GM12801 (cell line): Measurements from ENCODE around the gene FAM120B.

Experiments
- CTCF ChIP-seq: IDR thresholded peaks from one replicate; pipeline ENCODE4 v1.5.1; 2011; ENCODE audit warnings: control low read depth; ENCODE audit not compliant: insufficient read length; ENCODE audit errors: extremely low read depth

Gene FAM120B

GRCh38 chr6:170306324-170307079 is at the start of gene FAM120B:
Gene FAM120B, plus strand, starts transcription at chr6:170306758. Its CDS starts 10,633 bp downstream, at chr6:170317391.
- no peak for TF ChIP-seq CTCF

GRCh38 chr6:170257376-170257775 is 49.2 kb upstream of the FAM120B start:
- no peak for TF ChIP-seq CTCF

- TF ChIP-seq CTCF = no peak
Measured at GRCh38 chr6:170258407-170258806, 48.2 kb upstream of the FAM120B start.

- no peak for TF ChIP-seq CTCF
Measured at GRCh38 chr6:170259278-170259677, 47.3 kb upstream of the FAM120B start.

- TF ChIP-seq CTCF = no peak
Measured at GRCh38 chr6:170260686-170261085, 45.9 kb upstream of the FAM120B start.

- TF ChIP-seq CTCF = no peak
Measured at GRCh38 chr6:170261643-170262488, 44.7 kb upstream of the FAM120B start.

- TF ChIP-seq CTCF = no peak
Measured at GRCh38 chr6:170262489-170263088, 44.0 kb upstream of the FAM120B start.
